WTC11 (cell line): ENCODE data around the gene LEFTY2.

ENCODE experiments used
- GABPB1 ChIP-seq: sonication (generic); formaldehyde crosslinking; IDR thresholded peaks from 2 replicates; pipeline ENCODE4 v1.8.1; 2023; ENCODE audit warnings: mild to moderate bottlenecking, missing genetic modification reagents
- KAT7 ChIP-seq: sonication (generic); formaldehyde crosslinking; IDR thresholded peaks from 2 replicates; pipeline ENCODE4 v1.8.1; 2023; ENCODE audit warnings: missing genetic modification reagents, mild to moderate bottlenecking, borderline replicate concordance
- MAX ChIP-seq: sonication (generic); formaldehyde crosslinking; IDR thresholded peaks from 2 replicates; pipeline ENCODE4 v1.8.0; 2022; ENCODE audit warnings: mild to moderate bottlenecking, missing genetic modification reagents
- NR2C2 ChIP-seq: sonication (generic); formaldehyde crosslinking; IDR thresholded peaks from 2 replicates; pipeline ENCODE4 v1.8.0; 2022; ENCODE audit warnings: mild to moderate bottlenecking, missing genetic modification reagents
- TEAD4 ChIP-seq: sonication (generic); formaldehyde crosslinking; IDR thresholded peaks from 2 replicates; pipeline ENCODE4 v1.8.0; 2022; ENCODE audit warnings: mild to moderate bottlenecking, missing genetic modification reagents
- USF2 ChIP-seq: sonication (generic); formaldehyde crosslinking; IDR thresholded peaks from 2 replicates; pipeline ENCODE4 v1.8.1; 2023; ENCODE audit warnings: mild to moderate bottlenecking, missing genetic modification reagents, moderate library complexity
- TF ChIP-seq, protein P1 (sequence below): fragments of 200-600 bp; IDR thresholded peaks from 2 replicates; pipeline ENCODE4 v1.8.0; 2022; ENCODE audit warnings: antibody characterized with exemption
- TF ChIP-seq, protein P2 (sequence below): sonication (generic); formaldehyde crosslinking; IDR thresholded peaks from 2 replicates; pipeline ENCODE4 v1.8.1; 2023; ENCODE audit warnings: mild to moderate bottlenecking, missing genetic modification reagents, borderline replicate concordance

- TF ChIP-seq, protein P1, sequence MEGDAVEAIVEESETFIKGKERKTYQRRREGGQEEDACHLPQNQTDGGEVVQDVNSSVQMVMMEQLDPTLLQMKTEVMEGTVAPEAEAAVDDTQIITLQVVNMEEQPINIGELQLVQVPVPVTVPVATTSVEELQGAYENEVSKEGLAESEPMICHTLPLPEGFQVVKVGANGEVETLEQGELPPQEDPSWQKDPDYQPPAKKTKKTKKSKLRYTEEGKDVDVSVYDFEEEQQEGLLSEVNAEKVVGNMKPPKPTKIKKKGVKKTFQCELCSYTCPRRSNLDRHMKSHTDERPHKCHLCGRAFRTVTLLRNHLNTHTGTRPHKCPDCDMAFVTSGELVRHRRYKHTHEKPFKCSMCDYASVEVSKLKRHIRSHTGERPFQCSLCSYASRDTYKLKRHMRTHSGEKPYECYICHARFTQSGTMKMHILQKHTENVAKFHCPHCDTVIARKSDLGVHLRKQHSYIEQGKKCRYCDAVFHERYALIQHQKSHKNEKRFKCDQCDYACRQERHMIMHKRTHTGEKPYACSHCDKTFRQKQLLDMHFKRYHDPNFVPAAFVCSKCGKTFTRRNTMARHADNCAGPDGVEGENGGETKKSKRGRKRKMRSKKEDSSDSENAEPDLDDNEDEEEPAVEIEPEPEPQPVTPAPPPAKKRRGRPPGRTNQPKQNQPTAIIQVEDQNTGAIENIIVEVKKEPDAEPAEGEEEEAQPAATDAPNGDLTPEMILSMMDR = no peak
- no peak for TF ChIP-seq USF2 (CRISPR knock-in tag)
- no peak for TF ChIP-seq NR2C2 (CRISPR knock-in tag)
- TF ChIP-seq GABPB1 (CRISPR knock-in tag) = no peak
- TF ChIP-seq, protein P2, sequence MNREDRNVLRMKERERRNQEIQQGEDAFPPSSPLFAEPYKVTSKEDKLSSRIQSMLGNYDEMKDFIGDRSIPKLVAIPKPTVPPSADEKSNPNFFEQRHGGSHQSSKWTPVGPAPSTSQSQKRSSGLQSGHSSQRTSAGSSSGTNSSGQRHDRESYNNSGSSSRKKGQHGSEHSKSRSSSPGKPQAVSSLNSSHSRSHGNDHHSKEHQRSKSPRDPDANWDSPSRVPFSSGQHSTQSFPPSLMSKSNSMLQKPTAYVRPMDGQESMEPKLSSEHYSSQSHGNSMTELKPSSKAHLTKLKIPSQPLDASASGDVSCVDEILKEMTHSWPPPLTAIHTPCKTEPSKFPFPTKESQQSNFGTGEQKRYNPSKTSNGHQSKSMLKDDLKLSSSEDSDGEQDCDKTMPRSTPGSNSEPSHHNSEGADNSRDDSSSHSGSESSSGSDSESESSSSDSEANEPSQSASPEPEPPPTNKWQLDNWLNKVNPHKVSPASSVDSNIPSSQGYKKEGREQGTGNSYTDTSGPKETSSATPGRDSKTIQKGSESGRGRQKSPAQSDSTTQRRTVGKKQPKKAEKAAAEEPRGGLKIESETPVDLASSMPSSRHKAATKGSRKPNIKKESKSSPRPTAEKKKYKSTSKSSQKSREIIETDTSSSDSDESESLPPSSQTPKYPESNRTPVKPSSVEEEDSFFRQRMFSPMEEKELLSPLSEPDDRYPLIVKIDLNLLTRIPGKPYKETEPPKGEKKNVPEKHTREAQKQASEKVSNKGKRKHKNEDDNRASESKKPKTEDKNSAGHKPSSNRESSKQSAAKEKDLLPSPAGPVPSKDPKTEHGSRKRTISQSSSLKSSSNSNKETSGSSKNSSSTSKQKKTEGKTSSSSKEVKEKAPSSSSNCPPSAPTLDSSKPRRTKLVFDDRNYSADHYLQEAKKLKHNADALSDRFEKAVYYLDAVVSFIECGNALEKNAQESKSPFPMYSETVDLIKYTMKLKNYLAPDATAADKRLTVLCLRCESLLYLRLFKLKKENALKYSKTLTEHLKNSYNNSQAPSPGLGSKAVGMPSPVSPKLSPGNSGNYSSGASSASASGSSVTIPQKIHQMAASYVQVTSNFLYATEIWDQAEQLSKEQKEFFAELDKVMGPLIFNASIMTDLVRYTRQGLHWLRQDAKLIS (CRISPR knock-in tag) = no peak
- TF ChIP-seq KAT7 = no peak
- TF ChIP-seq TEAD4 (CRISPR knock-in tag) = no peak
- no peak for TF ChIP-seq MAX (CRISPR knock-in tag)
Measured at GRCh38 chr1:225928186-225929175, 12.5 kb downstream of the LEFTY2 start.
